NB4 (cell line): ENCODE results near the gene ISM1.

Source experiments
- POLR2A ChIP-seq: IDR thresholded peaks from 2 replicates; pipeline ENCODE4 v1.6.1; 2011; ENCODE audit warnings: mild to moderate bottlenecking; ENCODE audit not compliant: insufficient read length; ENCODE audit errors: extremely low read depth
- TF ChIP-seq, protein P1 (sequence below): IDR thresholded peaks from one replicate; pipeline ENCODE4 v1.5.1; 2012; ENCODE audit warnings: low read depth, low read length

GRCh38 chr20:13205848-13206434 is 15.1 kb upstream of the ISM1 start:
- TF ChIP-seq, protein P1, sequence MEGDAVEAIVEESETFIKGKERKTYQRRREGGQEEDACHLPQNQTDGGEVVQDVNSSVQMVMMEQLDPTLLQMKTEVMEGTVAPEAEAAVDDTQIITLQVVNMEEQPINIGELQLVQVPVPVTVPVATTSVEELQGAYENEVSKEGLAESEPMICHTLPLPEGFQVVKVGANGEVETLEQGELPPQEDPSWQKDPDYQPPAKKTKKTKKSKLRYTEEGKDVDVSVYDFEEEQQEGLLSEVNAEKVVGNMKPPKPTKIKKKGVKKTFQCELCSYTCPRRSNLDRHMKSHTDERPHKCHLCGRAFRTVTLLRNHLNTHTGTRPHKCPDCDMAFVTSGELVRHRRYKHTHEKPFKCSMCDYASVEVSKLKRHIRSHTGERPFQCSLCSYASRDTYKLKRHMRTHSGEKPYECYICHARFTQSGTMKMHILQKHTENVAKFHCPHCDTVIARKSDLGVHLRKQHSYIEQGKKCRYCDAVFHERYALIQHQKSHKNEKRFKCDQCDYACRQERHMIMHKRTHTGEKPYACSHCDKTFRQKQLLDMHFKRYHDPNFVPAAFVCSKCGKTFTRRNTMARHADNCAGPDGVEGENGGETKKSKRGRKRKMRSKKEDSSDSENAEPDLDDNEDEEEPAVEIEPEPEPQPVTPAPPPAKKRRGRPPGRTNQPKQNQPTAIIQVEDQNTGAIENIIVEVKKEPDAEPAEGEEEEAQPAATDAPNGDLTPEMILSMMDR: no peak
- no peak for TF ChIP-seq POLR2A
